Endothelial cell of hepatic sinusoid (primary cell): ENCODE measurements around the gene IRF4.

Source experiments
- in situ Hi-C: cut with HindIII; loops from 2 replicates; pipeline ENCODE4 v1.10.0; 2017; ENCODE audit warnings: low sequenced_read_pairs

Gene IRF4

GRCh38 chr6:380234-381218, 11.0 kb upstream of the IRF4 start:
- in situ Hi-C loops, result no loop called here

GRCh38 chr6:381742-382461, 9.7 kb upstream of the IRF4 start:
- in situ Hi-C loops, result no loop called here

GRCh38 chr6:382883-383810, 8.4 kb upstream of the IRF4 start:
- in situ Hi-C loops, result no loop called here

DNA sequence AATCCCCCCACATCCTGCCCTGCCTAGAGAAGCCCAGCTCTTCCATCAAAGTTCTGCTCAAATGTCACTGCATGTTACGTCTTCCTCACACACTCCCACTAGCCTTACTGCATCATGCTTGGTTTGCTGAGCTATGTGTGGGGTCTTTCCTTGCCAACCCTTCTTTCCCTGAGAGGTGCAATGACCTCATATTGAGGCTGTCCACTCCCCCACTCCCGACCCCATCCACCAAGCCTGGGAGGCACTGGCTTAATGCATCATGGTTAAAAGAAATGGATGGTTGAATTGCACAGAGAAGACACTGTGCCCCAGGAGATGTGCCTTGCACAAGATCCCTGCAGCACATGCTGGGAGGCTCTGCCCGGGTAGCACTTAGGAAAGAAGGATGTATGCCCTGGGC, 7.7 kb upstream of the IRF4 start:
- in situ Hi-C loops, result no loop called here

GRCh38 chr6:384898-385297, 6.7 kb upstream of the IRF4 start:
- in situ Hi-C loops, result no loop called here

DNA sequence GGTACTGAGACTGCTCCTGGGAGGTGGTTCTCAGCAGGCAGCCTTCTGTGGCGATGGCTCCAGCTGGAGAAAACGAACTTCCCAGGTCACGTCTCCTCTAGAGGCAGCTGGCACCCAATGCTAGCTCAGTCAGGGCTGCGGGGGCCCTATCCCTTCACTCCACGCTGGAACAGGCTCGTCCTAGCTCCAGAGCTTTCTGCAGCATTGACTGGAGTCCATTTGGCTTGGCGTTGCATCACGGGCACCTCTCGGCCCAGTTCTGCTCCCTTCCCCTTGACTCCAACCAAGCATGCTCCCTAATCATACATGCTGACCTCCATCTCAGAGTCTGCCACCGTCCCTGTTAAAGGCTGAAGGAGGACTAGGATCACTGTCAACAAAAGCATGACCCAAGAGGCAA, 5.9 kb upstream of the IRF4 start:
- in situ Hi-C loops, result no loop called here

DNA sequence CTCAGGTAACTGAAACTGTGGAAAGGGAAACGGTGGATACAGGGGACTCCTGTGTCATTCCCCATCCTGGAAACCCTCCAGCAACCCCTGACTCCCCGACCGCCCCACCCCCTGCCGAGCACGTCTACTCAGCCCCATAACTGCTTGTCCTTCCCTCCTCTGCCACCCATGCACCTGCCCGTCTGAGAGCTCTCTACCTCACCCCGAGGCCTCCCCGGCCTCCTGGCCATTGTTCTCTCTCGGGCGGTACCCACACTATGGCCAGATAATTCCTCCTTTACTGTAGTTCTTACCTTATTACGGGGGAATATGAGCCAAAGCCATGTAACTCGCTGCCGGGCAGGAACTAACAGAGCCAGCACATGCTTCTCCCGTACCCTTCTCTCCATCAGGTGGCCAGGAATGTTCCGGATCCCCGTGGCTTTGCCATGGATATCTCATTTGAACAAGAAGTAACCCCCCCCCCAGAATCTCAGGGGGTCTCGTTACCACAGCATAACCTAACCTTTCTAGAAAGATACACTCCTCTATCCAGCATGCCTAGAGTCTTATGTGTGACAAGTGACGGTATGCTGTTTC, 4.8 kb upstream of the IRF4 start:
- in situ Hi-C loops, result no loop called here

DNA sequence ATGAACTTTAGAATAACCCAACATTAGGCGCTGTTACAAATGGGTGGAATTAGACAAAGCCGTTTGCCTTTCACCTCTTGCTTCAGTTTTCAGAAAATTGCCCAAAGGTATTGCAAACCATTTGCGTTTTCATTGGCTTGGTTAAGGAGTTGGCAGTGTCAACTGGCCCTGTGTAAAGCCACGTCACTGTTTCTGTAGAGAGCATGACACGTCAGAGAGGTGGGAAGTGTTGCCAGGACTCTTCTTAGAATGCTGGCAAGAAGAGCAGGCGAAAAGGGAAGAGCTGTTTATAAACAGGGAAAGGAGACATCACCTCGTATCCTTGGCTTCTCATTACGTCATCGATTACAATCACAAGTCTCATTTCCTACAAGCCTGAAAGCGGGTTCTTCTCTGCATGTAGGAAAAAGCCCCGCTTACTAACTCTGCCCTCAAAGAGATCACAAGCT, 4.2 kb upstream of the IRF4 start:
- in situ Hi-C loops, result no loop called here

DNA sequence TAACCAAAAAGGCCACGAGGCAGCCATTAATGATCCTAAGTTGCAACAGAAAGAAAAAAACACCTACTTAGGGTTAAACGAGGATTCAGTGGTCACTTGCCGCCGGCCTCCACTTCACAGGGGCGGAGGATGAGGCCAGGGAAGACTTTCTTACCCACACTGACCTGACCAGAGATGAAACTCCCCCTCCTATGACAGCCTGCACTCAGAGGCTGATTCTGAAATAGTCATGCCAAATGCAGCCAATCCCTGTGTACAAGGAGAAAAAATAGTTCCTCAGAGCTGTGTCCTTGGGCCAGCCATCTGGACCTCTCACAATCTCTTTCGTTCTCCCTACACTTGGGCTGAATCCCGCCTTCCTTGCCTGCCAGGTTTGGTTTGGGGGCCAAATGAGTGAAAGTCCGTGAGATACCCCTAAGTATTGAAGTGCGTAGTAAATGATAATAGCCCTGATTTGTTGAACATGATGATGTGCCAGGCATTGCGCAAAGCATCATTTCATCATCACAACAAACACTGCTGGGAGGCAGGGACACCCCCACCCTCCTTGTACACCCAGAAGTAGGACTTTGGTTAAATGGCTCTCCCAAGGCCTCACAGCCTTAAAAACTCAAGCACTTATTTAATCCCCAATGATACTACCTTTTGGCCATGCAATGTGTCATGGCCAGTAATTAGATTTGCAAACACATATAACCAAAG, 3.2 kb upstream of the IRF4 start:
- in situ Hi-C loops, result no loop called here

DNA sequence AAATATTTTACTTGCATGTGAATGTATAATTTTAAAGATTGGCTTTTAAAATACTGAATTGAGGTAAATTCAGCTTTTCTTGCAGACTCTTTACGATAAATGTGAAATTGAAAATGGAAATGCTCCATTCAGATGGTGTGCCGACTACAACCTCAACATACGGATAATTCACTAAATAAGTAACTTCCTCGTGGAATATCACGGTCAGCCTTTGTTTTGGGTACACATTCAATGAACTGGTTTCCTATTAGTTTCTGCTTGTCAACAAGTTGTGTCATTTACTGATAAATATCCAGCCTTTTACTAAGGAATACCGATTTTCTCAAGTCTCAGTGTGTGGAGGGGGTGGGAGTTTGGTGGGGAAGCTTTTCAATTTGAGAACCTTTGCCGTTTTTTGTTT, 2.4 kb upstream of the IRF4 start:
- in situ Hi-C loops, result no loop called here

DNA sequence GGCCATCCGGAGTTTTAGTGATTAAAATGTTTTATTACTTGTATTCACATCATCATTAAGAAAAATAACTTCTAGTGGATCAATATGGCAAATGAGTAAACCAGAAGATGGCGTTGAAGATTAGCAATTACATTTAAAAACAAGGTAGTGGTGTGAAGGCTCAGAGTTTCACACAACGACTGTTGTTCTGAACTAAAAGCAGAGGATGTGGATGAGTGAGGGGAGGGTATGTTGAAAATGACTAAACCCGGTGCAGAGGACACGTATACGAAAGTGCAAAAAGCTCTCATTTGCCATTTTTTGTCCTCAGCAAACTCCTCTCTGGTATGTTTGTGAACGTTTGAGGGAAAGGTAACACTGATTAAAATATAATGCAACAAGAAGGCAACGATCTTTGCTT, 1.9 kb upstream of the IRF4 start:
- in situ Hi-C loops, result no loop called here

DNA sequence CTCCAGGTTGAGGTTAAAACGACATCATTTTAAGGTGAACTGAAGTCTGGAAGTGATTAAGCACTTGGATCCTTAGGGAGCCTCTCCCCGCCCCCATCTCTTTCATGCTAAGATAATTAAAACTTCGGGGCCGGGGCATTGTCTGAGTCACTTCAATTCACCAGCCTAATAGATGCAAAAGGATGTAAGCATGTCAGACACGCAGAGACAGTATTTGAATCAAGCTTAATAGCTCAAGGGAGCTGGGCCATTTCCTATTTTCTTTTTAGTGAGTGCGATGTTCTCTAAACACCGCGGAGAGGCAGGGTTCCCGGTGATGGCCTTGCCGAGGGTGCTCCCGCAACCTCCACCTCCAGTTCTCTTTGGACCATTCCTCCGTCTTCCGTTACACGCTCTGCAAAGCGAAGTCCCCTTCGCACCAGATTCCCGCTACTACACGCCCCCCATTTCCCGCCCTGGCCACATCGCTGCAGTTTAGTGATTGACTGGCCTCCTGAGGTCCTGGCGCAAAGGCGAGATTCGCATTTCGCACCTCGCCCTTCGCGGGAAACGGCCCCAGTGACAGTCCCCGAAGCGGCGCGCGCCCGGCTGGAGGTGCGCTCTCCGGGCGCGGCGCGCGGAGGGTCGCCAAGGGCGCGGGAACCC, 516 bp upstream of the IRF4 start:
- in situ Hi-C loops, result no loop called here

DNA sequence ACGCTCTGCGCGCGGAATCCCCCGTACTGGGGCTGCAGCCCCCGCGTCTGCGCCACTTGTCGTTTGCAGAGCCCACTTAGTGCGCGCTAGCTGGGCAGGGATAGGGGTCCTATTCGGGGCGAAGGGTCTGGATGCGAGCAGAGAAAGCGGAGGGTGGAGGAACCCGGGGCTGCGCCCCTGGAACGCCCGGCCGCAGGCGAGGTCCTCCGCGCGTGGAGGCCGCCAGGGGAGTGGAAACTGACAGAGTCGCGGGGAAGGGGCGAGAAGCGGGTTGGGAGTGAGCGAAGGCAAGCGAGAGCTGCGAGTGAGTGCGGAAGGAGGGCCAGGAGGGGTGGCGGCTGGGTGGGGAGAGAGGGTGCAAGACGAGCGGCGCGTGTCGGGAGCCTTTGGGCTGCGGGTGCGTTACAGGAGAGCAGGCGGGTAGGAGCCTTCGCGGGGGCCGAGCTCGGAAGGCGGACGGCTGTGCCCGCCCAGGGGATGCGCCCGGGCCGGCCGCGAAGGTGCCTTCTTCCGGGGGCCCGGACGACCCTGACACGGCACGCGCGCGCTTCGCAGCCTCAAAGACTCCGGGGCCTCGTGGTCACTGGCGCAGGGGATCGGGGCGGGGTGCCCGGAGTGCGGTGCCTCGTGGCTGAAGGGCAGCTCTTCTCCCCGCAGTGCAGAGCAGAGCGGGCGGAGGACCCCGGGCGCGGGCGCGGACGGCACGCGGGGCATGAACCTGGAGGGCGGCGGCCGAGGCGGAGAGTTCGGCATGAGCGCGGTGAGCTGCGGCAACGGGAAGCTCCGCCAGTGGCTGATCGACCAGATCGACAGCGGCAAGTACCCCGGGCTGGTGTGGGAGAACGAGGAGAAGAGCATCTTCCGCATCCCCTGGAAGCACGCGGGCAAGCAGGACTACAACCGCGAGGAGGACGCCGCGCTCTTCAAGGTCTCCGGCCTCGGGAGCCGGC, 1.2 kb downstream of the IRF4 start:
- in situ Hi-C loops, result no loop called here

GRCh38 chr6:393391-394221, 2.1 kb downstream of the IRF4 start:
- in situ Hi-C loops, result no loop called here

DNA sequence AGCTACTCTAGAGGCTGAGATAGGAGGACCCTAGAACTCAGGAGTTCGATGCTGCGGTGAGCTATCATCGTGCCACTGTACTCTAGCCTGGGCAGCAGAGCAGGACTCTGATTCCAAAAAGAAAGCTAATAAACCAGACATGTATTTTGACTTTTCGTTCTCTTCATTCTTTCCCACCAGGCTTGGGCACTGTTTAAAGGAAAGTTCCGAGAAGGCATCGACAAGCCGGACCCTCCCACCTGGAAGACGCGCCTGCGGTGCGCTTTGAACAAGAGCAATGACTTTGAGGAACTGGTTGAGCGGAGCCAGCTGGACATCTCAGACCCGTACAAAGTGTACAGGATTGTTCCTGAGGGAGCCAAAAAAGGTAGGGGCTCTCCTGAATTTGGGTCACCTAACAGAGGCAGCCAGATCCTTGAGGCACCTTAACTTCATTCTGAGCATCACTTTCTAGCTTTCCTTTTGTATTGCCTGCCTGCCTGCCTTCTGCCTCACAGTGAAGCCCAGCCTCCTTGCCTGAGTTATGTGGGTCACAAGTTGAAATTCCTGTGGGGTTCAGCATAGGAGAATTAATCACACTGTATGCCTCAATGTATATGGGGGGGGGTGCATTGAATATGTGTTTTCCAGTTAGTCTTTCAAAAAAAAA, 3.2 kb downstream of the IRF4 start:
- in situ Hi-C loops, result no loop called here

DNA sequence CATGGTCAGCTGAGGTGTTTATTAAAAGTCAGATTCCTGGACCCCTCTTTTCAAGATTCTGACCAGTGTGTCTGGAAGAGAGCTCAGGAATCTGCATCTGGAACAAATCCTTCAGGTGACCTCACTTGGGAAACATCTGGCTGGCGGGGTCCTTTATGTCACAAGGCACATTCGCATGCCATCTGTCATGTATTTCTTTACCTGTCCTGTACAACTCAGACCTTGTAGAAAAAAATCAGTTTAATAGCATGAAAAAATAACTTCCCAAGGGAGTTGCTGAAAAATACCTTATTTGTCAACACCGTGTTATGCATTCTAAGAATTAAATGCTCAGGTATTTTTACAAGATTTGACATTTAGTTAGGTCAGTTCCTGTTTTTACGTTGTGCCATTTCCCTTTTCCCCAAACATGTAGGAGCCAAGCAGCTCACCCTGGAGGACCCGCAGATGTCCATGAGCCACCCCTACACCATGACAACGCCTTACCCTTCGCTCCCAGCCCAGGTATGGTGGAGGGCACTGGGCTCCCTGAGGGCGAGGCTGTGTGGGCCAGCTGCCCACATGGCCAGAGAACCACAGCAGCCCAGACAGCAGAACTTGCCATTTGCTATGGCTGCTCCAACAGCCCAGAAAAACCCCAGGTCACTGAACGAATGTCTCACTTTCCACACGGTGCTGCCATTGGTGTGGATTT, 4.0 kb downstream of the IRF4 start:
- in situ Hi-C loops, result no loop called here
